Lung (tissue), 12 donors: ENCODE results near the gene CCDC107. TPM values are rescaled to one million over a fixed set of nuclear protein-coding genes. Genes with fewer than 3 reads are reported as not detected.

Source experiments
- ATAC-seq: fragments of 200-7000 bp; cut with Tn5 transposase; one replicate; pipeline ENCODE4 v1.9.1; 2020; ENCODE audit warnings: moderate number of reproducible peaks; ENCODE audit not compliant: insufficient read depth, low FRiP score
- DNase-seq, 3 donors: peaks; one replicate each; pipeline ENCODE4 v3.0.0-alpha.2; 2013 to 2017
- H3K27ac ChIP-seq, 2 donors: one replicate each; pipeline ENCODE4 v1.5.1; 2013; ENCODE audit warnings: mild to moderate bottlenecking in 2 of 2, moderate library complexity in 2 of 2, control low read depth in 1 of 2, inconsistent platforms in 1 of 2, low read depth in 1 of 2, low read length in 1 of 2
- H3K27me3 ChIP-seq, 3 donors: one replicate each; pipeline ENCODE4 v1.5.1; 2013; ENCODE audit warnings: low read length in 2 of 3; ENCODE audit not compliant: control insufficient read depth in 3 of 3, insufficient read depth in 3 of 3
- H3K36me3 ChIP-seq, 4 donors: one replicate each; pipeline ENCODE4 v1.5.1; 2013; ENCODE audit warnings: low read length in 4 of 4, mild to moderate bottlenecking in 1 of 4, moderate library complexity in 1 of 4; ENCODE audit not compliant: control insufficient read depth in 4 of 4, insufficient read depth in 4 of 4
- H3K4me1 ChIP-seq, 5 donors: one replicate each; pipeline ENCODE4 v1.5.1; 2013; ENCODE audit warnings: low read length in 5 of 5, mild to moderate bottlenecking in 2 of 5, moderate library complexity in 1 of 5; ENCODE audit not compliant: control insufficient read depth in 5 of 5, insufficient read depth in 5 of 5
- H3K4me3 ChIP-seq: one replicate; pipeline ENCODE4 v1.5.1; 2013; ENCODE audit warnings: mild to moderate bottlenecking, control low read depth, moderate library complexity
- H3K9ac ChIP-seq, 2 donors: one replicate each; pipeline ENCODE4 v1.5.1; 2013; ENCODE audit warnings: low read length in 2 of 2, control low read depth in 1 of 2; ENCODE audit not compliant: insufficient read depth in 1 of 2
- H3K9me3 ChIP-seq, 4 donors: one replicate each; pipeline ENCODE4 v1.5.1; 2013; ENCODE audit warnings: low read length in 3 of 4, mild to moderate bottlenecking in 1 of 4, moderate library complexity in 1 of 4; ENCODE audit not compliant: control insufficient read depth in 4 of 4, insufficient read depth in 3 of 4
- WGBS, 2 donors: extraction: QIAGEN DNeasy Blood & Tissue Kit; methylation state at CpG; one replicate each; pipeline ENCODE4 v1.1.7; 2013; 5-methylcytosine and 5-hydroxymethylcytosine counted together
- polyA plus RNA-seq, 2 donors: library from polyadenylated mRNA; stranded (reverse); fragments of 200-250 nt; gene quantifications; one replicate each; pipeline ENCODE4 v1.2.1, GENCODE V29; 2013
- total RNA-seq, 2 donors: library from RNA; depleted of rRNA in 1 of 2; stranded (reverse); fragments of >200 nt in 1 of 2; gene quantifications; one replicate each; pipeline ENCODE4 v1.2.1, GENCODE V29; 2014 to 2021
- TF ChIP-seq, protein P1 (sequence below): IDR thresholded peaks from 2 replicates; pipeline ENCODE4 v1.5.1; 2012; ENCODE audit warnings: mild to moderate bottlenecking; ENCODE audit errors: control extremely low read depth, extremely low read depth
- donor health status: control.
- donor health status: control.
- donor health status: Bipolar disorder and iron deficiency.
- donor health status: healthy.
- donor health status: DM: yes; HTN: yes; CAD: no.

The CCDC107 gene
- total and polyA plus RNA-seq, 4 donors: 9.9 to 53.9 (median 31.0) TPM

GRCh38 chr9:35687972-35688557, 30.0 kb downstream of the CCDC107 start:
- 81 to 90% methylated on average over 2 of the region's 2 CpGs for WGBS, 2 donors
- peaks cover 4 to 20% (median 11%) of the 10 kb centered on the region in 4 donors for H3K36me3 ChIP-seq
- H3K4me3 ChIP-seq: peak overlapping the region; percentile 47
- H3K9ac ChIP-seq: peak overlapping the region in 1 of 2 donors; percentile 57
- DNase-seq (no peak), ATAC-seq (no peak)
- peaks cover 6 to 30% (median 11%) of the 10 kb centered on the region in 5 donors for H3K4me1 ChIP-seq
- TF ChIP-seq, protein P1, sequence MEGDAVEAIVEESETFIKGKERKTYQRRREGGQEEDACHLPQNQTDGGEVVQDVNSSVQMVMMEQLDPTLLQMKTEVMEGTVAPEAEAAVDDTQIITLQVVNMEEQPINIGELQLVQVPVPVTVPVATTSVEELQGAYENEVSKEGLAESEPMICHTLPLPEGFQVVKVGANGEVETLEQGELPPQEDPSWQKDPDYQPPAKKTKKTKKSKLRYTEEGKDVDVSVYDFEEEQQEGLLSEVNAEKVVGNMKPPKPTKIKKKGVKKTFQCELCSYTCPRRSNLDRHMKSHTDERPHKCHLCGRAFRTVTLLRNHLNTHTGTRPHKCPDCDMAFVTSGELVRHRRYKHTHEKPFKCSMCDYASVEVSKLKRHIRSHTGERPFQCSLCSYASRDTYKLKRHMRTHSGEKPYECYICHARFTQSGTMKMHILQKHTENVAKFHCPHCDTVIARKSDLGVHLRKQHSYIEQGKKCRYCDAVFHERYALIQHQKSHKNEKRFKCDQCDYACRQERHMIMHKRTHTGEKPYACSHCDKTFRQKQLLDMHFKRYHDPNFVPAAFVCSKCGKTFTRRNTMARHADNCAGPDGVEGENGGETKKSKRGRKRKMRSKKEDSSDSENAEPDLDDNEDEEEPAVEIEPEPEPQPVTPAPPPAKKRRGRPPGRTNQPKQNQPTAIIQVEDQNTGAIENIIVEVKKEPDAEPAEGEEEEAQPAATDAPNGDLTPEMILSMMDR: no peak
- no peaks in the 10 kb centered on the region for H3K9me3 ChIP-seq
- H3K27ac ChIP-seq: peak overlapping the region; percentile 58 to 91
- H3K27me3 ChIP-seq: no peaks in the 10 kb centered on the region

DNA sequence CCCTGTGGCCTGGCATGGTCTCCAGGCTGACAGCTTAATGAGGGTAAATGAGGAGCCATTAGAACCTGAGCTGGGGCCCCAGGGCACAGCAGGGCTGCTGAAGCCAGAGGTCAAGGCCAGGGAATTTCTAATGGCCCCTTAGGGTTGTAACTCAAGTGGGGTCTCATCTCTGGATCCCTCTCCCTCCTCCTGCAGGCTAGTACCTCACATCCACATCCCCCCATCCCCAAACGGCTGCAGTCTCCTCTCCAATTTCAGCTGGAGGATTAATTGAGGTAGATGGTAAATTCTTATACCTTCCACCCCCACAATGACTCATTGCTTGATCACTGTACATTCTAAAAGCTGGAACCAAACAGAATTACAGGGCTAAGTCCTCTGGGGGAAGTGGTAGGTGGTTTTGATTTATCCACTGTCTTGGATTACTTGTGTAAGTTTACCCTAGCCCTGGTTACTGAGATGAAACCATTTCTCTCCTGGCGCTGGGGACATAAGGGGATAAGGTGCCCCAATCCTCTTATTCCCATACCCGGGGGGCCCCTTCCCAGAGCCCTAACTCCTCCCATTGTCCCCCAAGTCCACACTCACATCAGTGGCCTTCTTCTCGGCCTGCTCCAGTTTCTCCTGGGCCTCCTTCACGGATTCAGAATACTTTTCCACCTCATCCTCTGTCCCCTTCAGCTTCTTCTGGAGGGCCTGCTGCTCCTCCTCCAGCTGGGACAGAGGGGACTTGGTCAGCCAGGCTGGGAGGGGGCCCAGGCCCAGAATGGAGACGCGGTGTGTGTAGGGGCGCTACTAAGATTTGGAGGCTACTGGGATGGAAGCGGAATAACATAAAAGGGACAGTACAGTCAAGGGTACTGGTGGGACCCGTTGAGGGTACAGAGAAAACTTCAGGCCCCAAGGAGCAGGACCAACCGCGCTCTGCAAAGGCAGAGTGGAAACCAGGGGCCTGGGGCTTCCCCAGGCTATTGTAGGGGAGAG, 30.8 kb downstream of the CCDC107 start:
- 77 to 79% methylated on average over 12 of the region's 12 CpGs for WGBS, 2 donors

GRCh38 chr9:35689542-35690293, 31.6 kb downstream of the CCDC107 start, which contains the start of gene TPM2:
Gene TPM2 (minus strand): TSS chr9:35689925. CDS start chr9:35689817, 108 bp downstream.
- Histone ChIP-seq H3K4me1 (peaks cover 6 to 25% (median 11%) of the 10 kb centered on the region in 5 donors), H3K27me3 (no peaks in the 10 kb centered on the region), H3K9ac (peak within 1 kb of the TSS; percentile 46 to 71), H3K9me3 (no peaks in the 10 kb centered on the region), H3K4me3 (peak within 1 kb of the TSS; percentile 66), H3K27ac (peak within 1 kb of the TSS; percentile 81 to 91), H3K36me3 (peaks cover under 1 to 10% (median 8%) of the 10 kb centered on the region in 4 donors)
- 31 to 32% methylated on average over 58 to 61 of the region's 61 CpGs for WGBS, 2 donors
- peak; percentile 86 to 93 (median 91) for DNase-seq
- TF ChIP-seq, protein P1: no peak
- no peak for ATAC-seq

More for the DNA sequence above, 30.8 kb downstream of the CCDC107 start:
- Histone ChIP-seq H3K27me3 (no peaks in the 10 kb centered on the region), H3K27ac (peak overlapping the region; percentile 72 to 91), H3K4me3 (peak overlapping the region; percentile 47), H3K4me1 (peaks cover 6 to 28% (median 11%) of the 10 kb centered on the region in 5 donors), H3K9ac (peak overlapping the region; percentile 46 to 57), H3K36me3 (peaks cover 3 to 17% (median 11%) of the 10 kb centered on the region in 4 donors), H3K9me3 (no peaks in the 10 kb centered on the region)
- TF ChIP-seq, protein P1: no peak
- ATAC-seq: no peak
- DNase-seq: no peak
